Sigmoid colon (tissue), 7 donors: ENCODE data around the gene EPM2AIP1. TPM values are rescaled to one million over a fixed set of nuclear protein-coding genes. Genes with fewer than 3 reads are reported as not detected.
"Not testable (repeated sequence)": the region's sequence is repeated elsewhere in the genome, so short reads cannot be mapped to it uniquely, and the experiment has no call there.

Experiments
- DNase-seq: peaks from one replicate; pipeline ENCODE4 v3.0.0-alpha.2; 2019
- H3K27ac ChIP-seq, 4 donors: fragments of 200-600 bp; sonication (generic); one replicate each; pipeline ENCODE4 v1.5.1; 2016 to 2019; ENCODE audit warnings: mild to moderate bottlenecking in 1 of 4
- H3K27me3 ChIP-seq, 3 donors: fragments of 200-600 bp; sonication (generic); one replicate each; pipeline ENCODE4 v1.5.1; 2019; ENCODE audit warnings: mild to moderate bottlenecking in 1 of 3
- H3K36me3 ChIP-seq, 4 donors: fragments of 200-600 bp; sonication (generic); one replicate each; pipeline ENCODE4 v1.5.1; 2016 to 2019
- H3K4me1 ChIP-seq, 4 donors: fragments of 200-600 bp; sonication (generic); one replicate each; pipeline ENCODE4 v1.5.1; 2017 to 2019
- H3K4me3 ChIP-seq, 4 donors: fragments of 200-600 bp; sonication (generic); one replicate each; pipeline ENCODE4 v1.5.1; 2017 to 2019; ENCODE audit warnings: mild to moderate bottlenecking in 2 of 4, moderate library complexity in 1 of 4
- H3K9me3 ChIP-seq, 4 donors: fragments of 200-600 bp in 3 of 4; sonication (generic) in 3 of 4; one replicate each; pipeline versions ENCODE4 v1.5.1 to v1.6.1; 2013 to 2019
- EP300 ChIP-seq, 4 donors: sonication (generic); formaldehyde crosslinking; IDR thresholded peaks; one replicate each; pipeline ENCODE4 v1.6.1; 2017; ENCODE audit warnings: antibody characterized with exemption in 4 of 4
- POLR2A ChIP-seq, 2 donors: fragments of 450-650 bp; IDR thresholded peaks; one replicate each; pipeline ENCODE4 v1.6.1; 2016; ENCODE audit warnings: antibody characterized with exemption in 2 of 2, mild to moderate bottlenecking in 2 of 2, moderate library complexity in 2 of 2
- POLR2AphosphoS5 ChIP-seq, 4 donors: sonication (generic); formaldehyde crosslinking; IDR thresholded peaks; one replicate each; pipeline ENCODE4 v1.6.1; 2017; ENCODE audit warnings: antibody characterized with exemption in 4 of 4
- WGBS, 2 donors: extraction: QIAGEN DNeasy Blood & Tissue Kit; methylation state at CpG; one replicate each; pipeline ENCODE4 v1.1.7; 2013; 5-methylcytosine and 5-hydroxymethylcytosine counted together
- intact Hi-C: fragments of 100-400 bp; cut with DNase I; formaldehyde crosslinking; loops from one replicate; pipeline ENCODE4 v1.15.1; 2023
- polyA plus RNA-seq, 3 donors: library from polyadenylated mRNA; stranded (reverse); fragments of 200-250 nt; gene quantifications; one replicate each; pipeline ENCODE4 v1.2.3, GENCODE V29; 2013
- total RNA-seq, 4 donors: library from RNA; depleted of rRNA; stranded (reverse); fragments of >200 nt; gene quantifications; one replicate each; pipeline ENCODE4 v1.1.0, GENCODE V29; 2016
- TF ChIP-seq, protein P1 (sequence below), 4 experiments: fragments of 450-650 bp in 3 of 4; fragments of 200-600 bp in 1 of 4; IDR thresholded peaks; one replicate each; pipeline ENCODE4 v1.5.1; 2016 to 2019; ENCODE audit warnings: antibody characterized with exemption in 4 of 4, mild to moderate bottlenecking in 3 of 4, moderate library complexity in 2 of 4
- donor health status: healthy with polysubstance abuse.
- donor health status: Bipolar disorder and iron deficiency.
- donor health status: healthy.

EPM2AIP1 gene
- total and polyA plus RNA-seq, 7 donors: 1.2 to 18.9 (median 11.8) TPM

DNA sequence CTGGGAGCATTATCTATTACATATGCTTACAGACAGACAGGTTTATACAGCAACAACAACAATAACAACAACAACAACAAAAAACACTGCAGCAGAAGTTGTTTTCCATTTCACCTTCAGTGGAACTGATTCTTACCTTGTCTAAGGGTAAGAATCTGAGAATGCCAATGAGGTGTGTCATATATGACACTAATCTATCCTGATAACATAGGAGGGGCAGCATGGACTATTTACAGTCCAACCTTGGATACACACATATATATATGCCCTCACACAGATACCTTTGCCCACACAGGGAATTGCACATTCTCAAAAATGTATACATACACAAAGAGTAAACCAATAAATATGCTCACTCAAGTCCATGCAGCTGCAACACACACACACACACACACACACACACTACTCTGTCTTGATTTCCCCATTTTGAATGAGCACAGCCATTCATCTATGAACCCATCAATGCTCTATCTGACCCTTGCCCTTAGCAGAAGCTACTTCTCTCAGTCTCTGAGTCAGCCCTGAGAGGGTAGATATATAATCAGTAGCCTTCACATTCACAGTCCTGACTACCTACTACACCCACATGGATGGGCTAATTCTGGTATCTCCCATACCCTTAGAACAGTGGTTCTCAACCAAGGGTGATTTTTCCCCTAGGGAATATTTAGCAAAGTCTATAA, 38.3 kb downstream of the EPM2AIP1 start:
- TF ChIP-seq POLR2AphosphoS5 (IDR thresholded peaks at IDR 0.05) (no peak), EP300 (IDR thresholded peaks at IDR 0.05) (no peak), POLR2A (IDR thresholded peaks at IDR 0.05) (no peak)
- TF ChIP-seq, protein P1, sequence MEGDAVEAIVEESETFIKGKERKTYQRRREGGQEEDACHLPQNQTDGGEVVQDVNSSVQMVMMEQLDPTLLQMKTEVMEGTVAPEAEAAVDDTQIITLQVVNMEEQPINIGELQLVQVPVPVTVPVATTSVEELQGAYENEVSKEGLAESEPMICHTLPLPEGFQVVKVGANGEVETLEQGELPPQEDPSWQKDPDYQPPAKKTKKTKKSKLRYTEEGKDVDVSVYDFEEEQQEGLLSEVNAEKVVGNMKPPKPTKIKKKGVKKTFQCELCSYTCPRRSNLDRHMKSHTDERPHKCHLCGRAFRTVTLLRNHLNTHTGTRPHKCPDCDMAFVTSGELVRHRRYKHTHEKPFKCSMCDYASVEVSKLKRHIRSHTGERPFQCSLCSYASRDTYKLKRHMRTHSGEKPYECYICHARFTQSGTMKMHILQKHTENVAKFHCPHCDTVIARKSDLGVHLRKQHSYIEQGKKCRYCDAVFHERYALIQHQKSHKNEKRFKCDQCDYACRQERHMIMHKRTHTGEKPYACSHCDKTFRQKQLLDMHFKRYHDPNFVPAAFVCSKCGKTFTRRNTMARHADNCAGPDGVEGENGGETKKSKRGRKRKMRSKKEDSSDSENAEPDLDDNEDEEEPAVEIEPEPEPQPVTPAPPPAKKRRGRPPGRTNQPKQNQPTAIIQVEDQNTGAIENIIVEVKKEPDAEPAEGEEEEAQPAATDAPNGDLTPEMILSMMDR (IDR thresholded peaks at IDR 0.05): no peak

DNA sequence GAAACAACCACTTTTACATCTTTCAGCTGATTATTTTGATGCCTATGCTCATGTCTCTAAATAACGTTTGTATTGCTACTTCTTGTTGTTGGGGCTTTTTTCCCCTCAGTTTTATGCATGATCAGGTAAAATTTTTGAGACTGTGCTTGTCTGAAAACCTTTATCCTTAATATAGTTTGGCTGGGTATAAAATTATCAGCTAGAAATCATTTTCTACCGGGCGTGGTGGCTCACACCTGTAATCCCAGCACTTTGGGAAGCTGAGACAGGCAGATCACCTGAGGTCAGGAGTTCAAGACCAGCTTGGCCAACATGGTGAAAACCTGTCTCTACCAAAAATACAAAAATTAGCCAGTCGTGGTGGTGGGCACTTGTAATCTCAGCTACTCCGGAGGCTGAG, 45.1 kb downstream of the EPM2AIP1 start:
- DNase-seq, H3K27ac ChIP-seq, H3K36me3 ChIP-seq, H3K4me3 ChIP-seq, H3K27me3 ChIP-seq, intact Hi-C loops: not testable (repeated sequence)
- 88 to 97% methylated on average over 5 of the region's 5 CpGs for WGBS, 2 donors
- Histone ChIP-seq H3K9me3 (peaks cover 0 to 12% (median 6%) of the 10 kb centered on the region in 4 donors), H3K4me1 (peaks cover 0 to 20% (median 10%) of the 10 kb centered on the region in 4 donors)

More for the DNA sequence above, 38.3 kb downstream of the EPM2AIP1 start:
- no peaks in the 10 kb centered on the region for H3K9me3 ChIP-seq
- intact Hi-C loops: loop anchor here (5.0 kb wide), 1 partner anchor 47 kb away; no protein-coding TSS in a partner anchor
- peaks cover 0 to 11% (median 4%) of the 10 kb centered on the region in 4 donors for H3K4me1 ChIP-seq
- H3K27me3 ChIP-seq: no peaks in the 10 kb centered on the region
- DNase-seq: no peak
- H3K4me3 ChIP-seq: no peak overlapping the region
- no peaks in the 10 kb centered on the region for H3K36me3 ChIP-seq
- no peak overlapping the region for H3K27ac ChIP-seq

DNA sequence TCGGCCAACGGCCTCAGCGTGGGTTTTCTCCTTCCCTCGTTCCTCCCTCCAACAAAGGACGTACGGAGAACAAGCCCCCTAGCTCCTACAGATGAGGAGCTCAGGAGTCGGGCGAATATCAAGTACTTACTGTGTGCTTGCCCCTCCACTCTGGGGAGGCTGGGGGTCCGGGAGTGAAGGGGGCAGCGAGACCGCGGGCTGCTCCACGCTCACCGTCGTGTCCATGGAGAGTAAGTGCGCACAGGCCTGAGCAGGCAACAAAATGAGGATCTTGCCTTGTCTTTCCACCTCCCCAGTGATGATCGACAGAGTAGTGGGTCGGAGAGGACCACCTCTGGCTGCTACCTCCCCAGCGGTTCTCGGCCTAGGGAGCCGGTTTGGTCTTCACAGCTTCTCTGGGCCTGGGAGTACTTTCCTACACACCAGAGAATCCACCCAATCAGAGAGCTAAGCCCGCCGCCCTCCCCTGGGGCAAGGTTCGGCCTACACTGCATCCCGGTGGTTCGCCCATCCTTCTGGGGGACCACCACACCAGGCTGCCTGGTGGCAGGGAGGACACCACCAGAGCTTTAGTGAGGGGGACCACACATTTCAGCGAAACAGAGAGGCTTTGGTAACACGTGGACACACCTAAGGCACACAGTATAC, 47.5 kb downstream of the EPM2AIP1 start:
- no peak for TF ChIP-seq POLR2A (IDR thresholded peaks at IDR 0.05)
- TF ChIP-seq EP300 (IDR thresholded peaks at IDR 0.05): no peak
- TF ChIP-seq, protein P1 (IDR thresholded peaks at IDR 0.05): no peak
- TF ChIP-seq POLR2AphosphoS5 (IDR thresholded peaks at IDR 0.05): no peak
- Histone ChIP-seq H3K27me3 (no peaks in the 10 kb centered on the region), H3K36me3 (no peaks in the 10 kb centered on the region), H3K9me3 (peaks cover 0 to 12% (median 6%) of the 10 kb centered on the region in 4 donors), H3K27ac (peak overlapping the region in 3 of 4 donors; percentile 70 to 80 (median 77)), H3K4me3 (peak overlapping the region; percentile 45 to 85 (median 76)), H3K4me1 (peaks cover 0 to 34% (median 10%) of the 10 kb centered on the region in 4 donors)
- 86 to 88% methylated on average over 28 of the region's 28 CpGs for WGBS, 2 donors
- DNase-seq: no peak
- intact Hi-C loops: no loop called here

DNA sequence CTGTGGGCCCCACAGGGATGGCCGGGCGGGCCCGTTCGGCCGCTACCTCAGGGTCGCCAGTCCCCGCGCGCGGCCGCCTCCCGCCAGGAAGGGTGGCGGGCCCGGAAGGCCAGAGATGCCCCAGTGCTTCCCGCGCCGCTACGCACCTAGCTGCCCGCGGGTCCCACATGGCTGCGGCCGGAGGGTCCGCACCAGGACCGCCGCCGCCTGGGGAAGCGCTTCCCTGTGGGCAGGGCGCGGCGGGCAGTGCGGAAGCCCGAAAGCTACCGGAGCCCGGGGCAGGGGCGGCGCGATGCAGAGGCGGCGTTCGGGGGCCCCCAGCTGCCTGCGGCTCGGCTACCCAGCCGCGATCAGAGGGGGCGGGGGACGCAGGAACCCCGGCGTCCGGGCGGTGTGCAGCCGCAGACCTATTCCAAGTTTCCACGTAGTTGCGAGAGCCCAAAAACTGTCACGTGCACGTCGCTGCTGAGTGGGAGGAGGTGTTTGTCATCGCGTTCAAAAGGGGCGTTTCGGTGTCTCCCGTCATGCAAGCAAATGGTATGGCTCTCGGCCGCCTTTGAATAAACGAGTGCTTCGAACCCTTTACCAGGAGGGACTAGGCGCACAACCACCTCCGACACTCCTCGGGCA, 48.2 kb downstream of the EPM2AIP1 start, which contains the start of gene TRANK1:
Gene TRANK1, minus strand, starts transcription at position 414 of the 630 bp plus-strand sequence. Its CDS starts 245 bp downstream, at position 169.
- Histone ChIP-seq H3K4me3 (peak within 1 kb of the TSS; percentile 45 to 85 (median 76)), H3K27ac (peak within 1 kb of the TSS; percentile 70 to 80 (median 78)), H3K27me3 (no peaks in the 10 kb centered on the region), H3K9me3 (peaks cover 0 to 12% (median 6%) of the 10 kb centered on the region in 4 donors), H3K36me3 (no peaks in the 10 kb centered on the region), H3K4me1 (peaks cover 0 to 34% (median 10%) of the 10 kb centered on the region in 4 donors)
- peak; percentile 89 for DNase-seq
- TF ChIP-seq, protein P1 (IDR thresholded peaks at IDR 0.05): no peak
- no peak for TF ChIP-seq POLR2A (IDR thresholded peaks at IDR 0.05)
- peak; percentile 29 to 71 (median 52) for TF ChIP-seq POLR2AphosphoS5 (IDR thresholded peaks at IDR 0.05)
- intact Hi-C loops: loop anchor here (5.0 kb wide), 1 partner anchor 37 kb away; no protein-coding TSS in a partner anchor
- 1 to 3% methylated on average over 68 of the region's 68 CpGs for WGBS, 2 donors
